ENCODE data around the gene CLEC7A.

CLEC7A gene

GRCh38 chr12:10153271-10154144, 23.5 kb upstream of the CLEC7A start (continued):
- TF ChIP-seq ZNF558 (tag by site-specific recombination; IDR thresholded peaks at IDR 0.05) (no peak), ZNF394 (tag by site-specific recombination; IDR thresholded peaks at IDR 0.05; ENCODE audit: borderline replicate concordance) (no peak), ZNF248 (tag by site-specific recombination; IDR thresholded peaks at IDR 0.05) (no peak), ZSCAN16 (tag by site-specific recombination; IDR thresholded peaks at IDR 0.05) (no peak), KLF17 (tag by site-specific recombination; IDR thresholded peaks at IDR 0.05) (no peak), ZNF311 (tag by site-specific recombination; IDR thresholded peaks at IDR 0.05; ENCODE audit: borderline replicate concordance) (no peak), ZFP41 (tag by site-specific recombination; IDR thresholded peaks at IDR 0.05; ENCODE audit: borderline replicate concordance) (no peak), ZNF658 (tag by site-specific recombination; IDR thresholded peaks at IDR 0.05) (no peak), ZNF664 (tag by site-specific recombination; IDR thresholded peaks at IDR 0.05) (no peak), ZFP37 (tag by site-specific recombination; IDR thresholded peaks at IDR 0.05) (0 out of 2 replicates have a peak, but pooled peaks have one; percentile 47), ZNF785 (tag by site-specific recombination; IDR thresholded peaks at IDR 0.05) (no peak), KLF7 (tag by site-specific recombination; IDR thresholded peaks at IDR 0.05; ENCODE audit: borderline replicate concordance) (no peak), ZNF184 (tag by site-specific recombination; IDR thresholded peaks at IDR 0.05) (no peak), ZNF677 (tag by site-specific recombination; IDR thresholded peaks at IDR 0.05) (no peak), ZBTB17 (tag by site-specific recombination; IDR thresholded peaks at IDR 0.05) (peak; percentile 85), ZNF37A (tag by site-specific recombination; IDR thresholded peaks at IDR 0.05) (no peak), MZF1 (tag by site-specific recombination; IDR thresholded peaks at IDR 0.05; ENCODE audit: borderline replicate concordance) (no peak), ZNF560 (tag by site-specific recombination; IDR thresholded peaks at IDR 0.05; ENCODE audit: borderline replicate concordance) (no peak), OSR2 (tag by site-specific recombination; IDR thresholded peaks at IDR 0.05) (no peak), ZNF585B (tag by site-specific recombination; IDR thresholded peaks at IDR 0.05) (no peak), ZNF362 (tag by site-specific recombination; IDR thresholded peaks at IDR 0.05) (no peak), ZBTB20 (tag by site-specific recombination; IDR thresholded peaks at IDR 0.05) (no peak), FEZF1 (tag by site-specific recombination; IDR thresholded peaks at IDR 0.05) (no peak), ZNF670 (tag by site-specific recombination; IDR thresholded peaks at IDR 0.05; ENCODE audit: low read depth) (no peak), ZNF114 (tag by site-specific recombination; IDR thresholded peaks at IDR 0.05) (no peak), ZIC2 (tag by site-specific recombination; IDR thresholded peaks at IDR 0.05) (peak; percentile 57)
- TF ChIP-seq, protein P1, sequence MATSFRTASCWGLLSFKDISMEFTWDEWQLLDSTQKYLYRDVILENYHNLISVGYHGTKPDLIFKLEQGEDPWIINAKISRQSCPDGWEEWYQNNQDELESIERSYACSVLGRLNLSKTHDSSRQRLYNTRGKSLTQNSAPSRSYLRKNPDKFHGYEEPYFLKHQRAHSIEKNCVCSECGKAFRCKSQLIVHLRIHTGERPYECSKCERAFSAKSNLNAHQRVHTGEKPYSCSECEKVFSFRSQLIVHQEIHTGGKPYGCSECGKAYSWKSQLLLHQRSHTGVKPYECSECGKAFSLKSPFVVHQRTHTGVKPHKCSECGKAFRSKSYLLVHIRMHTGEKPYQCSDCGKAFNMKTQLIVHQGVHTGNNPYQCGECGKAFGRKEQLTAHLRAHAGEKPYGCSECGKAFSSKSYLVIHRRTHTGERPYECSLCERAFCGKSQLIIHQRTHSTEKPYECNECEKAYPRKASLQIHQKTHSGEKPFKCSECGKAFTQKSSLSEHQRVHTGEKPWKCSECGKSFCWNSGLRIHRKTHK (tag by site-specific recombination; IDR thresholded peaks at IDR 0.05), result no peak
- TF ChIP-seq, protein P2, sequence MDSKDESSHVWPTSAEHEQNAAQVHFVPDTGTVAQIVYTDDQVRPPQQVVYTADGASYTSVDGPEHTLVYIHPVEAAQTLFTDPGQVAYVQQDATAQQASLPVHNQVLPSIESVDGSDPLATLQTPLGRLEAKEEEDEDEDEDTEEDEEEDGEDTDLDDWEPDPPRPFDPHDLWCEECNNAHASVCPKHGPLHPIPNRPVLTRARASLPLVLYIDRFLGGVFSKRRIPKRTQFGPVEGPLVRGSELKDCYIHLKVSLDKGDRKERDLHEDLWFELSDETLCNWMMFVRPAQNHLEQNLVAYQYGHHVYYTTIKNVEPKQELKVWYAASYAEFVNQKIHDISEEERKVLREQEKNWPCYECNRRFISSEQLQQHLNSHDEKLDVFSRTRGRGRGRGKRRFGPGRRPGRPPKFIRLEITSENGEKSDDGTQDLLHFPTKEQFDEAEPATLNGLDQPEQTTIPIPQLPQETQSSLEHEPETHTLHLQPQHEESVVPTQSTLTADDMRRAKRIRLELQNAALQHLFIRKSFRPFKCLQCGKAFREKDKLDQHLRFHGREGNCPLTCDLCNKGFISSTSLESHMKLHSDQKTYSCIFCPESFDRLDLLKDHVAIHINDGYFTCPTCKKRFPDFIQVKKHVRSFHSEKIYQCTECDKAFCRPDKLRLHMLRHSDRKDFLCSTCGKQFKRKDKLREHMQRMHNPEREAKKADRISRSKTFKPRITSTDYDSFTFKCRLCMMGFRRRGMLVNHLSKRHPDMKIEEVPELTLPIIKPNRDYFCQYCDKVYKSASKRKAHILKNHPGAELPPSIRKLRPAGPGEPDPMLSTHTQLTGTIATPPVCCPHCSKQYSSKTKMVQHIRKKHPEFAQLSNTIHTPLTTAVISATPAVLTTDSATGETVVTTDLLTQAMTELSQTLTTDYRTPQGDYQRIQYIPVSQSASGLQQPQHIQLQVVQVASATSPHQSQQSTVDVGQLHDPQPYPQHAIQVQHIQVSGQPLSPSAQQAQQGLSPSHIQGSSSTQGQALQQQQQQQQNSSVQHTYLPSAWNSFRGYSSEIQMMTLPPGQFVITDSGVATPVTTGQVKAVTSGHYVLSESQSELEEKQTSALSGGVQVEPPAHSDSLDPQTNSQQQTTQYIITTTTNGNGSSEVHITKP (tag by site-specific recombination; IDR thresholded peaks at IDR 0.05), result peak; percentile 37; the same call in 1 of the 2 replicates
- TF ChIP-seq, protein P3, sequence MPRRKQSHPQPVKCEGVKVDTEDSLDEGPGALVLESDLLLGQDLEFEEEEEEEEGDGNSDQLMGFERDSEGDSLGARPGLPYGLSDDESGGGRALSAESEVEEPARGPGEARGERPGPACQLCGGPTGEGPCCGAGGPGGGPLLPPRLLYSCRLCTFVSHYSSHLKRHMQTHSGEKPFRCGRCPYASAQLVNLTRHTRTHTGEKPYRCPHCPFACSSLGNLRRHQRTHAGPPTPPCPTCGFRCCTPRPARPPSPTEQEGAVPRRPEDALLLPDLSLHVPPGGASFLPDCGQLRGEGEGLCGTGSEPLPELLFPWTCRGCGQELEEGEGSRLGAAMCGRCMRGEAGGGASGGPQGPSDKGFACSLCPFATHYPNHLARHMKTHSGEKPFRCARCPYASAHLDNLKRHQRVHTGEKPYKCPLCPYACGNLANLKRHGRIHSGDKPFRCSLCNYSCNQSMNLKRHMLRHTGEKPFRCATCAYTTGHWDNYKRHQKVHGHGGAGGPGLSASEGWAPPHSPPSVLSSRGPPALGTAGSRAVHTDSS (tag by site-specific recombination; IDR thresholded peaks at IDR 0.05), result no peak
- TF ChIP-seq, protein P4, sequence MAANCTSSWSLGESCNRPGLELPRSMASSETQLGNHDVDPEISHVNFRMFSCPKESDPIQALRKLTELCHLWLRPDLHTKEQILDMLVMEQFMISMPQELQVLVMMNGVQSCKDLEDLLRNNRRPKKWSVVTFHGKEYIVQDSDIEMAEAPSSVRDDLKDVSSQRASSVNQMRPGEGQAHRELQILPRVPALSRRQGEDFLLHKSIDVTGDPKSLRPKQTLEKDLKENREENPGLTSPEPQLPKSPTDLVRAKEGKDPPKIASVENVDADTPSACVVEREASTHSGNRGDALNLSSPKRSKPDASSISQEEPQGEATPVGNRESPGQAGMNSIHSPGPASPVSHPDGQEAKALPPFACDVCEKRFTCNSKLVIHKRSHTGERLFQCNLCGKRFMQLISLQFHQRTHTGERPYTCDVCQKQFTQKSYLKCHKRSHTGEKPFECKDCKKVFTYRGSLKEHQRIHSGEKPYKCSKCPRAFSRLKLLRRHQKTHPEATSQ (tag by site-specific recombination; IDR thresholded peaks at IDR 0.05), result no peak
